Hematopoietic multipotent progenitor cell treated with erythropoietin and hydrocortisone succinate and interleukin-3 and kit ligand, for 8 days (in vitro differentiated cells): ENCODE measurements around the gene NHS.
"Not testable (repeated sequence)": the region's sequence is repeated elsewhere in the genome, so short reads cannot be mapped to it uniquely, and the experiment has no call there.

ENCODE experiments used
- DNase-seq: peaks from one replicate; pipeline ENCODE4 v3.0.0-alpha.2; 2015

NHS gene

DNA sequence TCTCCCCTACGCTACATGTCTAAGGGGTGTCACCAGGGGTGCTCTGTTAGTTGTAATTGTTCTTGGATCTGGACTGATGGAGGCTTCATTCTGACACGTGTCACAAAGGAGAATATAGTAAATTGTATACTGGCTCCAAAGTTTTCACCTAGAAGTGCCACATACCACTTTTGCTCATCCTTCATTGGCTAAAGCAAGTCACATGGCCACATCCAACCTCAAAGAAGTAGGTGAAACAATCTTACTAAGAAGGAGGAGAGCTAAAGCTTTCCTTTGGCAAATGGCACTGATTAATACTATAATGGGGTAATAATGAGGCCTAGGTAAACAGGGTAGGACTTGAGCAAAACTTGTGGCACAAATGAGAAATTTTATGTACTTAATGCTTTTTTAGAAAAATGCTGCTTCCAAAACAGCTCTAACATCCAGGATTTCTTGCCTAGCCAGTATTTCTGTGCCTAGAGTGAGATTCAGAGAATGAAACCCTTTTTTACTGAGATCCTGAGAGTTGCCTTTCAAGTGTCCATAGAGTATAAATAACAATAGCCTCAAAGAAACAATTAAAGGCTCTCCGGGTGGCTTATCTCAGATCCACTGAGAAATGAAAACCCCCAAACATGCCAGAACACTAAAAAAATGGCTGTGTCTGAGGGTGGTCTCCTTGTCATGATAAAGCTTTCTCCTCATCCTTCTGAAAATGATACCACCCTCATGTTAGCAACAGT lies 34.7 kb downstream of the NHS start:
- no peak for DNase-seq

DNA sequence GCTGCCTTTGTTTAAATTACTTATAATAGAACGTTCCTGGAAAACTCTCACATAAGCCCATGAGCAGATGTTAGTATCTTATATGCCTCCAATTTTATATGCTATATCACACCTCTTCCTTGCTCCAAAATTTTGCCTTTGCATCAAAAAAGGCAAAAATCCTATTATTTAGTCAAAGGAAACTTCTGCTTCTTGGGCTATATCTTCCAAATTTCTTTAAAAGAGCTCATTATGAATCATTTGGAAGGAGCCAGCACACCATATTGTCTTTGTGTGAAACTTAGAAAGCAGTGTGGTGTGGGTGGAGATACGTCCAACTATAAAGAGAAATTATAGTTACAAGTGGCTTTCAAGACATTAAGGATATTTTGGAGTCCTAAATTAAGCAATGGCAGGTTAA lies 35.7 kb downstream of the NHS start:
- DNase-seq: no peak

DNA sequence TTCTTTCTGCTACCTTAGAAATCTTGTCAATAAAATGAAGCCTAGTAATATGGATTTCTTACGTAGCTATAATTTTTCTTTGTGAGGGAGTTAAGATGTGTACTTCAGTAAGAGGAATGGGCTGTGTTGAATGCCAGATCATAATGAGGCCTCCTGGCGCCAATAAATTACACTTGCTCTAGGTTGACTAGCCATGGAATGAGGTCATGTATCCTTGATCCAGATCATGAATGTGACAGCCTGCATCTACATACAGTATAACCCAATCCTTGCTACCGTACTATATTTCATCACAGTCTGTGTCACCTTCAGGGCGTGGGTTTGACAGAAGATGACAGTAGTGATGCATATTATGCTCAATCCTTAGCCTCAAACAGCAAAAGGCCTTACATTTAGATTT lies 36.2 kb downstream of the NHS start:
- DNase-seq: no peak

DNA sequence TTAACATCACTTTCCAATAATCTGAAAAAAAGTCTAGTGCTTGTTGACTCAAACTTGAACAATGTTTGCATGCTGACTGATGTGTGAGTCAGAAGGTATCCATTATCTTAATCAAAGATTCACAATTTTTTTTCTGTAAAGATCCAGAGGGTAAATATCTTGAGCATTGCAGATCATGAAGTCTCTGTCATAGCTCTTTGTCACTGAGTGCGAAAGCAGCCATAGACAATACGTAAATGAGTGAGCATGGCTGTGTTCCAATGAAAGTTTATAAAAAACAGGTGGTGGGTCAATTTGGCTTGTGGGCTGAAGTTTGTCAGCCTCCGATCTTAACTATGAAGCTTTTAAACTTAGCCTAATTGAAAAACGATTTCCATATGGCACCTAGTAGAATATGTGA lies 37.7 kb downstream of the NHS start:
- DNase-seq: no peak

- DNase-seq: no peak
Observed at GRCh38 chrX:17413228-17413627, 38.2 kb downstream of the NHS start.

- DNase-seq: no peak
Observed at GRCh38 chrX:17414027-17414658, 39.1 kb downstream of the NHS start.

DNA sequence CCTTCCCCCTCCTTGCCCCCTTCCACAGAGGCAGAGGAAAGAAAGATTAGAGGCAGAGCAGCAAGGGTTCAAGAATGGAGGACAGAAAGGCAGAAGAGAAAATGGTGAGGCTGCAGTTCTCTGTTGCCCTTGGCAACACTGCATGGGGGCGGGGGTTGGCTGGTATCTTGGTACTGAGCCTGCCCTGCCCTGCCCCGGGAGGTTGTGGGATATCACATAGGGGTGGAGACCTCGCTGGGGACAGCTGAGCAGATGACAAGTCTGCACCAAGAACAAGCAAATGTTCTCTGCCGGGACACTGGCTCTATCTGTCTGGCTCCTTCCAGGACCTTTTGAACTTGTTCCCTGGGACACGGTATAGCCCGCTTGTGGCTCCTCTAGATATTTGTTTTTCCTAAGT lies 39.8 kb downstream of the NHS start:
- DNase-seq: no peak

DNA sequence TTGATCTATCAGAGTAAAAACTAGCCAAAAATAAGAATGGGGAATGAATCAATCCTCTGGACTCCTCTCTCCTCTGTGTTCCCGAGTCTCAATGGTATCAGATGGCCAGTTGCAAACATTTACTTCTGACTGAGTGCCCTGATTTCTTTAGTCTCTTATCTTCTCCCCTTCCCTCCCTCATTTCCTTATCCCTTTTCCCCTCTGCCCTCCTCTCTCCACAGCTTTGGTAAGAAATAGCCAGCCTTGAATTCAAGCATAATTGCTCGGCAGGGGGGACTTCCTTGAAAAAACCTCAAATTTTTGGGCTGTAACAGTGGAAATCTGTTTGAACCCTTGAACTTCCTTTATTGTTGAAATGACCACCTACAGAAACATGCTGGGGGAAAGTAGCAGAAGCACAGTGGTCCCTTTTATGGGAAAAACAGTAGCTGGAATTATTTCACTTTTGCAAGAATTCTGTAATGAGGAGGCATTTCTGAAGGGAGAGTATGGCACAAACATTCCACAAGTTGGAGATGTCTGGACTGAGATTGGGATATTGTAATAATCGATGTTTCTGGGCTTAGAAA lies 40.3 kb downstream of the NHS start:
- DNase-seq: no peak

GRCh38 chrX:17417372-17417771 lies 42.4 kb downstream of the NHS start:
- no peak for DNase-seq

DNA sequence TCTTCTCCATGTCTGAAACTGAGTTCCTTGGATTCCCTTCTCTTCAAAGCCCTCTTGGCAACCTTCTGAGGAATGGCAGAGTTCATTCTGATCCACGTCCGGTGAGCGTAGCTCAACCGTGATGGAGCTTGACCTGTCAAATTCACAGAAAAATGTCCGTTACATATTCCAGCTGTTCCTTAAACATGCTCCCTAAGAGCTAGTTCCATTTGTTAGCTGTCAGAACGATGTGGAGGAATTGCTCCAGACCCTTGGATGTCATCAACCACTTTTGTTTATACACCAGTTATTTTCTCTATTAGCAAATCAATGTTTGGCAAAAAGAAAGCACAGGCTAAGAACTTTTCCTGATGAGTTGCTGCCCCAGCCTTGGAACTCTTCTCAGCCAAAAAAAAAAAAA lies 50.1 kb downstream of the NHS start:
- DNase-seq: no peak

DNA sequence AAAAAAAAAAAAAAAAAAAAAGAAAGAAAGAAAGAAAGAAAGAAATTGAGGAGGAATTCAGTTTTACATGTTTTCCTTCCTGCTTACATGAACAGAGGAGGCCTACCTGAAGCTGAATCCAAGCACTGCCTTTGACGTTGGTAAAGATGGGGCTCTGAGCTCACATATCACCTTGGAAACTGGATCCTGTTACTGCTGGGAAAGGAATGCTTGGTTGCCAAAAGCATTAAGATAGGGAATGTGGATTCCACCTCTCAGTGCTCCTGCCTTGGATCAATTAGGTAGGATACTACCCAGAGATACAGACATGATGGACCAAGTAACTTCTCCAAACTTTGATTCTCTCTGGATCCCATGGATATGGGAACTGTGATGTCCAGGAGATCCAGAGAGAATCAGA lies 50.6 kb downstream of the NHS start:
- no peak for DNase-seq

DNA sequence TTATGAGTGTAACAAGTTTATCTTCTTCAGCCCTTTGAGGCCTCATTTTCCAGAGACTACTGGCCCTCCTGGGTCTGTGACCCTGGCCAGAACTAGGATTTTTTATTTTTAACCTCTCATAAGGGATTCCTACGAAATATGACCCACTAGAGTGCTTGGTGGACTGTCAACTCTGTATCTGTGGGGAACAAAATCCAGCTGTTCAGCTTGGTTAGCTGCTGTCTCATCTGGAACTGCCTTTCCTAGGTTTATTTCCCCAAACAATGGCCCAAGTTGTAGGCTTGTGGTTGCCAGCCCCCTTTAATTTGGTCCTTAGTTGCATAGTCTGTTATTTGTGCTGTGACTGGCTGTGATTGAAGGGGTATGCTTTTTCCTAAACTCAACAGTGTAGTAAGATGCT lies 56.2 kb downstream of the NHS start:
- no peak for DNase-seq

GRCh38 chrX:17432158-17432557 lies 57.2 kb downstream of the NHS start:
- no peak for DNase-seq

DNA sequence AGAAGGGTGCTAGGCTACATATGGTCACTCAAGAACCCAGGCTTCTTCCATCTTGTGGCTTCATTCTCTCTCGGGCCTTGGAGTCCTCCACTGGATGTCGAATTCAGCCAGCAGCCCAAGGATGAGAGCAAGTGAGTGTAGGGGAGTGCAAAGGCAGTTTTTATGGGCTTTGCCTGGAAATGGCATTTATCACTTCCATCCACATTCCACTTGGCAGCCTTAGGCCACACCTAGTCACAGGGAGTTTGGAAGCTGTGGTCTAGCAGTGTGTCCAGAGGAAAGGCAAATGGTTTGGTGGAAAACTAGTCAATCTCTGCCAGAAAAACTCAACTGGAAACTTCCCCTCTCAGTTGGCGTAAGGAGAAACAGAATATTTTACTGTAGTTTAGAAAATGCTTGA lies 59.0 kb downstream of the NHS start:
- no peak for DNase-seq

DNA sequence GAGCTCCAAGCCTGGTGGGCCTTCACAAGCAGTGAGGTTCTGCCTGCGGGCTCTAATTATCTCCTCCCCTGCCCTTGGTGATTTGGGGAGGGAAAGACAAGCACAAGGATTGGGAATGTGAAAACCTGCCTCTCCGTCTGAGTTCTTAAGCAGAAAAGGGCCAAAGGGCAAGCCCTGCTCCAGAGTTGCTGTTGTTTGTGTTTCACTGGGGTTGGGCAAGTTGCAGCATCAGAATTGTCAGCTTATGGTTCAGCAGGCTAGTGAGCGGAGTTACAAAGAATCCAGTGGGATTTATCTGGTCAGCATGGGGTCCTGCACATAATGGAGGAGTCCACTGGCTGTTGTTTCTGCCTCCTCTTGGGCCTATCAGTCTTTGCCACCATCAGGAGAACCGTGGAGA lies 60.5 kb downstream of the NHS start:
- DNase-seq: no peak

DNA sequence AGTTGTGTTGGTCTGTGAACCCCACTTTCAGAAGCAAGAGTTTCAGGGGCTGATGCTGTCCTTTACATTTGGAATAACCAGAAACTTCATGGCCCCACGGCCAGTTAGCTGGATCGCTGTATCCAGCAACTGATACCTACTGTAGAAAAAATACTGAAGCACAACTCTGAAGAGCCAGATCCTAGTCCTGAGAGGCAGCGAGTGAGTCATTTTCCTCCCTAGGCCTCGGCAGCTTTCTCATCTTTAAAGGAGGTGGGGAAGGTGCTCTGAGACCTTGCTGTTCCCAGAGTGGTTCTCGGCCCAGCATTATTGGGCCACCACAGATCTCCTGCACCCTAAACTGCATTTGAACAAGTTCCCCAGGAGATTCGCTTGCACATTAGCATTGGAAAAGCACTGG lies 63.2 kb downstream of the NHS start:
- DNase-seq: no peak

GRCh38 chrX:17440258-17440657 lies 65.3 kb downstream of the NHS start:
- DNase-seq: no peak

GRCh38 chrX:17440836-17441235 lies 65.8 kb downstream of the NHS start:
- DNase-seq: no peak

DNA sequence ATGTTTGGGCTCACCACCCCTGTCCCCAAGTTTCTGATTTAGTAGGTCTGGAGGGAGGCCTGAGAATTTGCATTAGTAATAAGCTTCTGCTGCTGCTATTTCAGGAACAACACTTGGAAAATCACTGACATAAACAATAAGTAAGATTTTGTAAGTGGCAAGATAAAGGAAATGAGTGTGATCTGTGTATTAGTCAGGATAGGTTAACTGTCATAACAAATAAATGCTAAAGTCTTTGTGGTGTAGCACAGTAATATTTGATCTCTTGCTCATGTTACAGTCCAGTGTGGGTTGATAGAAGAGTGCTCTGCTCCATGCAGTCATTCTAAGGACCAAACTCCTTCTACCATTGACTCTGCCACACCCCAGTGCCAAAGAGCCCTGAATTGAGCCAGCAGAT lies 67.0 kb downstream of the NHS start:
- DNase-seq: no peak

DNA sequence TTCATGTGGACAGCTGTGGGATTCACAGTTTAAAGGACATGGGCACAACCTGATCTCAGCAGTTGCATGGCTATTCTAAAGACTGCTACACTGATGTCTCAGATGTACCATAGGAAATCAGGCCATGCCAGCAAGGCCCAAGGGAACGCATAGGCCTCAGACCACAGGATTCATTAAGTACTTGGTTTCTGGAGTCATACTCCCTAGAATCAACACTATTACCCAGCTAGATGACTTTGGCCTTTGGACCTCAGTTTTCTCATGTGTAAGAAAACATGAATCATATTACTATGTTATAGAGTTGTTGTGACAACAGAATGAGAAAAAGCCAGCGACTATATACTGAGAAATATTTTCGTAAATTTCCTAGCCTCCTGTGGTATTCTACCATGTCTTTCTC lies 67.9 kb downstream of the NHS start:
- DNase-seq: no peak

DNA sequence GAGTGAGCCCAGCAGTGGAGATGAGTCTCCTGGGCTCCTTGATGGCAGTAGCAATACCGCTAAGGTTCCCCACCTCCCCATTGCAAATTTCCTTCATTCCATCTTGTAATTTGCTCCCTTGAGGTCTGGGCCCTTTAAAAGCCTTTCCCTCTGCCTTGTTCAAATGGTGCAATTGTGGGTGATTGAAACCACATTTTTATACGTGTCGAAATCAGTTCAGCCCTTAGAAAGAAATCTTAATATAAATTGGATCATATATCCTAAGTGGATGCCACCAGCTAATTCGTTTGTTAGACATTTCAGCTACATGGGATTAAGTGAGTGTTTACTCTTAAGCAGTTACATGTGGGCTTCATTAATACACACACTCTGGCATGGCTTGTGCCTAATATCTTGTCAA lies 68.6 kb downstream of the NHS start:
- no peak for DNase-seq

DNA sequence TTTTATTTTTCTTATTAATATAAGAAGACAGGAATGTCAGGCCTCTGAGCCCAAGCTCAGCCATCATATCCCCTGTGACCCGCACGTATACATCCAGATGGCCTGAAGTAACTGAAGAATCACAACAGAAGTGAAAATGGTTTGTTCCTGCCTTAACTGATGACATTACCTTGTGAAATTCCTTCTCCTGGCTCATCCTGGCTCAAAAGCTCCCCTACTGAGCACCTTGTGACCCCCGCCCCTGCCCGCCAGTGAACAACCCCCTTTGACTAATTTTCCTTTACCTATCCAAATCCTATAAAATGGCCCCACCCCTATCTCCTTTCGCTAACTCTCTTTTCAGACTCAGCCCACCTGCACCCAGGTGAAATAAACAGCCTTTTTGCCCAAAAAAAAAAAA lies 71.3 kb downstream of the NHS start:
- DNase-seq: not testable (repeated sequence)

GRCh38 chrX:17448188-17448587 lies 73.2 kb downstream of the NHS start:
- no peak for DNase-seq

DNA sequence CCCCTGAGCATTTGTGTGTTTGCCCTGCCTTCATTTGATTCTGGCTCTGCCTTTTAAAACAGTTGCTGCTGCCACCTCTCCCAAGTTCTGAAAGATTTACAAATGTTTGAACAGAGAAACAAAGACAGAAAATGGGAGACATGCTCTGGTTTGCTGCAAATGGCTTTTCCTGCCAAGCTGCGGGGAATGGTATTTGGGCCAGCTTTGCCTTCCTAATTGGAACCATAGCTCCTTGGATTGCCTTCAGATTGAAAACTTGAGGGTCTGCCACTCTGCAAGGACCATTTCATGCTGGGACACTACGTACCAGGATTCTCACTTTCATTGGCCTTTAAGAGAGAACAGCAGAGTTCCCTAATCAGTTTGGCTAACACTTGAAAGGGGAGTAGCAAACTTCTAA lies 74.9 kb downstream of the NHS start:
- DNase-seq: no peak

GRCh38 chrX:17453788-17454187 lies 78.8 kb downstream of the NHS start:
- DNase-seq: no peak
